Neuronal stem cell (in vitro differentiated cells): ENCODE data around the gene CPNE4.

ENCODE experiments used
- DNase-seq: peaks from one replicate; pipeline ENCODE4 v3.0.0-alpha.2; 2013; ENCODE audit warnings: low spot score
- H2AFZ ChIP-seq: one replicate; pipeline ENCODE4 v1.6.1; 2013; ENCODE audit warnings: mild to moderate bottlenecking, low read length, inconsistent platforms
- H2AK5ac ChIP-seq: 2 replicates; pipeline ENCODE4 v1.6.1; 2013; ENCODE audit warnings: low read depth, mild to moderate bottlenecking, inconsistent platforms, low read length, moderate library complexity, mixed read lengths
- H2BK120ac ChIP-seq: 2 replicates; pipeline ENCODE4 v1.6.1; 2013; ENCODE audit warnings: low read depth, mild to moderate bottlenecking, inconsistent platforms, low read length, moderate library complexity, mixed read lengths
- H2BK12ac ChIP-seq: one replicate; pipeline ENCODE4 v1.6.1; 2013; ENCODE audit warnings: low read length, inconsistent platforms
- H2BK15ac ChIP-seq: 2 replicates; pipeline ENCODE4 v1.6.1; 2013; ENCODE audit warnings: mild to moderate bottlenecking, low read length, inconsistent platforms, mixed read lengths
- H2BK5ac ChIP-seq: one replicate; pipeline ENCODE4 v1.6.1; 2013; ENCODE audit warnings: inconsistent platforms, mild to moderate bottlenecking, low read length, moderate library complexity
- H3K14ac ChIP-seq: one replicate; pipeline ENCODE4 v1.6.1; 2013; ENCODE audit warnings: low read length, inconsistent platforms
- H3K18ac ChIP-seq: 2 replicates; pipeline ENCODE4 v1.6.1; 2013; ENCODE audit warnings: low read length, inconsistent platforms
- H3K23ac ChIP-seq: 2 replicates; pipeline ENCODE4 v1.6.1; 2013; ENCODE audit warnings: low read depth, mild to moderate bottlenecking, mixed read lengths, low read length, inconsistent platforms; ENCODE audit not compliant: poor library complexity
- H3K27ac ChIP-seq: replicated peaks from 3 replicates; pipeline ENCODE4 v1.5.1; 2013; ENCODE audit warnings: low read length, inconsistent platforms
- H3K27me3 ChIP-seq, 3 experiments: 2 replicates each; pipeline ENCODE4 v1.6.1; 2013; ENCODE audit warnings: low read length in 3 of 3, mild to moderate bottlenecking in 2 of 3, inconsistent platforms in 1 of 3, low read depth in 1 of 3, mixed read lengths in 1 of 3, moderate library complexity in 1 of 3; ENCODE audit not compliant: control insufficient read depth in 3 of 3, insufficient read depth in 3 of 3
- H3K36me3 ChIP-seq, 2 donors: replicated peaks in 1 of 2; 2 replicates each; pipeline ENCODE4 v1.6.1; 2013; ENCODE audit warnings: low read length in 2 of 2; ENCODE audit not compliant: control insufficient read depth in 2 of 2, insufficient read depth in 2 of 2
- H3K4ac ChIP-seq: 2 replicates; pipeline ENCODE4 v1.6.1; 2013; ENCODE audit warnings: inconsistent platforms, mild to moderate bottlenecking, low read length, moderate library complexity
- H3K4me1 ChIP-seq, 2 donors: 1 replicate in 1 of 2; 2 replicates in 1 of 2; pipeline ENCODE4 v1.6.1; 2013; ENCODE audit warnings: low read length in 2 of 2, low read depth in 1 of 2; ENCODE audit not compliant: control insufficient read depth in 2 of 2, insufficient read depth in 1 of 2
- H3K4me2 ChIP-seq: one replicate; pipeline ENCODE4 v1.6.1; 2013; ENCODE audit warnings: mild to moderate bottlenecking, low read length, inconsistent platforms; ENCODE audit not compliant: insufficient read depth, poor library complexity, severe bottlenecking
- H3K4me3 ChIP-seq, 2 donors: 2 replicates each; pipeline ENCODE4 v1.5.1; 2013; ENCODE audit warnings: low read length in 2 of 2, mild to moderate bottlenecking in 2 of 2, inconsistent platforms in 1 of 2, moderate library complexity in 1 of 2
- H3K79me1 ChIP-seq: one replicate; pipeline ENCODE4 v1.6.1; 2013; ENCODE audit warnings: low read depth, mild to moderate bottlenecking, inconsistent platforms, low read length, moderate library complexity
- H3K9ac ChIP-seq: one replicate; pipeline ENCODE4 v1.6.1; 2013; ENCODE audit warnings: mild to moderate bottlenecking, low read depth, low read length, inconsistent platforms; ENCODE audit not compliant: poor library complexity
- H3K9me3 ChIP-seq, 2 donors: replicated peaks in 1 of 2; 2 replicates each; pipeline versions ENCODE3 to v1.6.1; 2013; ENCODE audit warnings: low read length in 2 of 2, mild to moderate bottlenecking in 2 of 2, inconsistent platforms in 1 of 2, low read depth in 1 of 2, mixed read lengths in 1 of 2, moderate library complexity in 1 of 2; ENCODE audit not compliant: control insufficient read depth in 2 of 2, insufficient read depth in 1 of 2
- H4K8ac ChIP-seq: one replicate; pipeline ENCODE4 v1.6.1; 2013; ENCODE audit warnings: low read depth, mild to moderate bottlenecking, inconsistent platforms, low read length, moderate library complexity
- H4K91ac ChIP-seq: one replicate; pipeline ENCODE4 v1.6.1; 2013; ENCODE audit warnings: low read length, low read depth, mild to moderate bottlenecking, inconsistent platforms; ENCODE audit not compliant: poor library complexity
- WGBS, 2 donors: extraction: QIAGEN DNeasy Blood & Tissue Kit; methylation state at CpG; one replicate each; pipeline ENCODE4 v1.1.7; 2013; ENCODE audit warnings: missing lambda C conversion rate in 2 of 2, mixed read lengths in 1 of 2; ENCODE audit not compliant: insufficient read length in 2 of 2, insufficient replicate concordance in 1 of 2; ENCODE audit errors: extremely low coverage in 2 of 2; 5-methylcytosine and 5-hydroxymethylcytosine counted together

The CPNE4 gene

GRCh38 chr3:131568460-131568859, 466.4 kb downstream of the CPNE4 start:
- Histone ChIP-seq H3K4me1 (peaks cover 0 to 6% of the 10 kb centered on the region in 2 donors), H3K4me2 (no peak overlapping the region)

GRCh38 chr3:131564812-131565211, 470.0 kb downstream of the CPNE4 start:
- Histone ChIP-seq H3K27ac (no peak overlapping the region), H2BK15ac (no peak overlapping the region), H3K4ac (no peak overlapping the region), H3K36me3 (no peaks in the 10 kb centered on the region), H3K4me1 (peaks cover 10 to 26% of the 10 kb centered on the region in 2 donors), H2AFZ (no peak overlapping the region), H3K4me2 (no peak overlapping the region), H3K14ac (no peak overlapping the region), H3K9ac (no peak overlapping the region), H4K91ac (no peak overlapping the region), H4K8ac (no peak overlapping the region), H2BK12ac (no peak overlapping the region), H3K27me3 (no peaks in the 10 kb centered on the region), H3K9me3 (no peaks in the 10 kb centered on the region), H3K4me3 (no peak overlapping the region), H2BK5ac (no peak overlapping the region), H2AK5ac (no peak overlapping the region), H2BK120ac (no peak overlapping the region), H3K79me1 (no peaks in the 10 kb centered on the region), H3K23ac (no peak overlapping the region), H3K18ac (no peak overlapping the region)
- no CpG with 5 or more reads among the region's 4 CpGs for WGBS, 2 donors
- DNase-seq, result no peak

More at GRCh38 chr3:131568460-131568859, 466.4 kb downstream of the CPNE4 start:
- Histone ChIP-seq H3K18ac (no peak overlapping the region), H2AK5ac (no peak overlapping the region), H3K4ac (no peak overlapping the region), H3K23ac (no peak overlapping the region), H3K27ac (no peak overlapping the region), H3K9ac (no peak overlapping the region), H3K27me3 (no peaks in the 10 kb centered on the region), H2BK5ac (no peak overlapping the region), H3K79me1 (no peaks in the 10 kb centered on the region), H3K14ac (no peak overlapping the region), H2AFZ (peak overlapping the region; percentile 80), H2BK120ac (no peak overlapping the region), H2BK15ac (no peak overlapping the region), H4K8ac (no peak overlapping the region), H3K9me3 (no peaks in the 10 kb centered on the region), H3K4me3 (no peak overlapping the region), H2BK12ac (no peak overlapping the region), H3K36me3 (no peaks in the 10 kb centered on the region), H4K91ac (no peak overlapping the region)
- no peak for DNase-seq
- WGBS, 2 donors, result no CpG with 5 or more reads among the region's 5 CpGs

GRCh38 chr3:131561511-131561910, 473.3 kb downstream of the CPNE4 start:
- Histone ChIP-seq H2BK12ac (no peak overlapping the region), H3K14ac (no peak overlapping the region), H3K36me3 (no peaks in the 10 kb centered on the region), H3K27ac (no peak overlapping the region), H2AFZ (peak overlapping the region; percentile 55), H4K8ac (no peak overlapping the region), H3K27me3 (no peaks in the 10 kb centered on the region), H3K23ac (no peak overlapping the region), H2AK5ac (no peak overlapping the region), H3K79me1 (no peaks in the 10 kb centered on the region), H3K18ac (no peak overlapping the region), H2BK120ac (no peak overlapping the region), H3K9ac (no peak overlapping the region), H2BK15ac (no peak overlapping the region), H3K4me1 (peaks cover 6 to 26% of the 10 kb centered on the region in 2 donors), H3K4ac (no peak overlapping the region), H4K91ac (no peak overlapping the region), H3K9me3 (no peaks in the 10 kb centered on the region), H3K4me2 (no peak overlapping the region), H3K4me3 (no peak overlapping the region), H2BK5ac (no peak overlapping the region)
- WGBS, 2 donors, result no CpG with 5 or more reads among the region's 2 CpGs
- DNase-seq, result peak; percentile 37

- Histone ChIP-seq H3K4me2 (no peak overlapping the region), H3K9me3 (no peaks in the 10 kb centered on the region), H2BK12ac (no peak overlapping the region), H4K8ac (no peak overlapping the region), H2BK15ac (no peak overlapping the region), H3K18ac (no peak overlapping the region), H2AK5ac (no peak overlapping the region), H3K4me3 (no peak overlapping the region), H3K27me3 (no peaks in the 10 kb centered on the region), H2BK5ac (no peak overlapping the region), H3K79me1 (no peaks in the 10 kb centered on the region), H3K27ac (no peak overlapping the region), H3K4me1 (peaks cover 6 to 26% of the 10 kb centered on the region in 2 donors), H3K23ac (no peak overlapping the region), H4K91ac (no peak overlapping the region), H2AFZ (peak overlapping the region; percentile 55), H3K36me3 (no peaks in the 10 kb centered on the region), H2BK120ac (no peak overlapping the region), H3K4ac (no peak overlapping the region), H3K9ac (no peak overlapping the region), H3K14ac (no peak overlapping the region)
- WGBS, 2 donors, result no CpG with 5 or more reads among the region's 3 CpGs
- no peak for DNase-seq
These were observed 474.0 kb downstream of the CPNE4 start for GRCh38 chr3:131560795-131561194.
